GM12875 (cell line): ENCODE data around the gene MOK.

Experiments
- H3K4me3 ChIP-seq: one replicate; pipeline ENCODE4 v1.5.1; 2011; ENCODE audit warnings: low read depth, low read length, control low read depth
- TF ChIP-seq, protein P1 (sequence below): IDR thresholded peaks from 2 replicates; pipeline ENCODE4 v1.5.1; 2011; ENCODE audit warnings: low read depth, mild to moderate bottlenecking, control low read depth, inconsistent platforms, low read length, moderate library complexity, borderline replicate concordance; ENCODE audit not compliant: insufficient read depth

Gene MOK

DNA sequence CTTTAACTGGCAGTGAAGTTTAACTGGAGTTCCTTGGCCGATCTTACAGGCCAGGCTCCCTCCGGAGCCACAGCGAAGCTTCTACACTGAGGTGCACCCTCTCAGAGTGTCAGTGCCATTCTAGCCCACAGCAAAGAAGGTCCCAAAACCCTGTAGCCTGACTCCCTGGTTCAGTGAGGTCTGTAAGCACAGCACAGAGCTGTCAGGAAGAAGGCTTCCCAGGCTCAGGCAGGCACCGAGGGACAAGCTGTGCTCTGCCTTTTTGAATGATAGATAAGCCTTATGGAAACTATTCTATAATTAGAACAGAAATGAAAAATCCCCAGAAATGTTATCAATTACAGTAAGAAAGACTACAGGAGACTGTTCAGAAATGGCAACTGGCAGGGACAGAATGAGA, 40.2 kb downstream of the MOK start:
- H3K4me3 ChIP-seq, result no peak overlapping the region
- TF ChIP-seq, protein P1, sequence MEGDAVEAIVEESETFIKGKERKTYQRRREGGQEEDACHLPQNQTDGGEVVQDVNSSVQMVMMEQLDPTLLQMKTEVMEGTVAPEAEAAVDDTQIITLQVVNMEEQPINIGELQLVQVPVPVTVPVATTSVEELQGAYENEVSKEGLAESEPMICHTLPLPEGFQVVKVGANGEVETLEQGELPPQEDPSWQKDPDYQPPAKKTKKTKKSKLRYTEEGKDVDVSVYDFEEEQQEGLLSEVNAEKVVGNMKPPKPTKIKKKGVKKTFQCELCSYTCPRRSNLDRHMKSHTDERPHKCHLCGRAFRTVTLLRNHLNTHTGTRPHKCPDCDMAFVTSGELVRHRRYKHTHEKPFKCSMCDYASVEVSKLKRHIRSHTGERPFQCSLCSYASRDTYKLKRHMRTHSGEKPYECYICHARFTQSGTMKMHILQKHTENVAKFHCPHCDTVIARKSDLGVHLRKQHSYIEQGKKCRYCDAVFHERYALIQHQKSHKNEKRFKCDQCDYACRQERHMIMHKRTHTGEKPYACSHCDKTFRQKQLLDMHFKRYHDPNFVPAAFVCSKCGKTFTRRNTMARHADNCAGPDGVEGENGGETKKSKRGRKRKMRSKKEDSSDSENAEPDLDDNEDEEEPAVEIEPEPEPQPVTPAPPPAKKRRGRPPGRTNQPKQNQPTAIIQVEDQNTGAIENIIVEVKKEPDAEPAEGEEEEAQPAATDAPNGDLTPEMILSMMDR, result no peak

DNA sequence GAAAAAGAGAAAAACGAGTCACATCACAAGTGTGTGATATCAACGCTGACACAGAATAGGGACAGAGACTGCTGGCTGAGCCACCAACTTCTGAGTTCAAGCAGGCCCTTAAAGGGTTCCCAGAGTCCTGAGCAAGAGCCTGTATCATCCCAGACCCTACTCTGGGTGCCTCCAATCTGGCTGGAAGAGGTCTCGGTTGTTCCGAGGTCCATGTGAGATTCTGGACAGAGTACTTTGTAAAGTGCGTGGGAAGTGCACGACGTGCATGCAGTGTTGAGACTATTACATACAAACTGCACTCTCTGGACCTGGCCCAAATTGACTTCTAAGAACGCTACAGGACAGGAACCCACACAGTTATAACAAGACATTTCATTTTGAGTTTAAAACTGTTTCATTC, 40.6 kb downstream of the MOK start:
- TF ChIP-seq, protein P1, result no peak

DNA sequence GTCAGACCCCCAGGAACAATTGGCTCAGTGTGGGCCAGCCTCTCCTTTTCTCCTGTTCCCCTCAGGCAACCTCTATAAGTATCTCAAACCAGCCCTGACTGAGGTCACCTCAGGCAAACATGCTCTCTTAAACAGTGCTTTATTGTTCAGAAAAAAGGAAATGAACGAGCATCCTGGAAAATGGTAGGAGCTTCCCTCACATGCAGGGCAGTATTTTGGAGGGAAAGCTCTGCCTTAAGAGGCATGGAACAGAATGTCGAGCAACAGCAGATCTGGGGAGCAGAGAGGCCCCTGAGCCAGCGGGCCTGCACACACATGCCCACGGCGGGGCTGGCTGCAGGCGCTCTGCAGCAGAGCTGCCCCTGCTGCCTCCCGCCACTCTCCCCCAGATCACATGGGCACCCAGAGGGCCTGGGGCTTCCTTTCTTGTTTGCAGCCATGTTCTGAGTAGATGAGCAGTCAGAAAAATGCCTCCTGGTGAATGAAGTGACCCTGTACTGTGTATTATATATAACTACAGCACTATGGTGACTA, 42.0 kb downstream of the MOK start:
- H3K4me3 ChIP-seq, result no peak overlapping the region
- TF ChIP-seq, protein P1, result no peak

More for the DNA sequence above, 40.6 kb downstream of the MOK start:
- H3K4me3 ChIP-seq, result no peak overlapping the region

DNA sequence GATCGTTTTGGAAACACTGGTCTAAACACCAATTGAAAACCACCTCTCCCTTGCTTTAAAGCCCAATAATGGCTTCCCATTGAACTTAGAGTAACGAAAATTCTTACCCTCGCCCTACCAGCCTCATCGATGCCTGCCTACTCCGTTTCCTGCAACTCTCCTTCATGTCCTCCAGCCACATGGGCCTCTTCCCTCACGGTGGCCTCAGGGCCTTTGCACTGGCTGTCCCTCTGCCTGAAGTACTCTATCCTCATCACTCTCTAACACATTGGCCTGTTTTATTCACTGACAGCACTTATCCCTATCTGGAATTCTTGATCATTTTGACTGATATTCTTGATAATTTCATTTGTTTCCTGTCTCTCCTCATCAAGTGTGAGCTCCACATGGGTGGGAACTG, 46.8 kb downstream of the MOK start:
- no peak overlapping the region for H3K4me3 ChIP-seq
- TF ChIP-seq, protein P1, result no peak

DNA sequence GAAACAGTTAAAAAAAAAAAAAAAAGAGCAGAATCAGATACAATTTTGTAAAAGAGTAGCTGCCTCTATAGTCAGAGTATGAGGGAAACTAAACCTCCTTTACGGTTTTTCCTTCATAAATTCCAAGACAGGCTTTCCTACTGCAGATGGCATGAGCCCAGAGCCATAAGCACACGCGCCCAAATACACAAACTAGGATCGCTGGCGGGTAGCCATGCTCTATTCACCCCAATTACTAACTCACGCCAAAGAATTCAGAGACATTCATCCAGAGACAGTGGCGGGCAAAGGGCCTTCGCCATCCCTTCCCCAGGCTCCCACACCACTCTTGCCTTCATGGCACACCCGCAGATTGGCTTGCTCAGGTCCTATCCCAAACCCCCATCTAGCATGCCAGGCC, 48.2 kb downstream of the MOK start:
- H3K4me3 ChIP-seq, result no peak overlapping the region

DNA sequence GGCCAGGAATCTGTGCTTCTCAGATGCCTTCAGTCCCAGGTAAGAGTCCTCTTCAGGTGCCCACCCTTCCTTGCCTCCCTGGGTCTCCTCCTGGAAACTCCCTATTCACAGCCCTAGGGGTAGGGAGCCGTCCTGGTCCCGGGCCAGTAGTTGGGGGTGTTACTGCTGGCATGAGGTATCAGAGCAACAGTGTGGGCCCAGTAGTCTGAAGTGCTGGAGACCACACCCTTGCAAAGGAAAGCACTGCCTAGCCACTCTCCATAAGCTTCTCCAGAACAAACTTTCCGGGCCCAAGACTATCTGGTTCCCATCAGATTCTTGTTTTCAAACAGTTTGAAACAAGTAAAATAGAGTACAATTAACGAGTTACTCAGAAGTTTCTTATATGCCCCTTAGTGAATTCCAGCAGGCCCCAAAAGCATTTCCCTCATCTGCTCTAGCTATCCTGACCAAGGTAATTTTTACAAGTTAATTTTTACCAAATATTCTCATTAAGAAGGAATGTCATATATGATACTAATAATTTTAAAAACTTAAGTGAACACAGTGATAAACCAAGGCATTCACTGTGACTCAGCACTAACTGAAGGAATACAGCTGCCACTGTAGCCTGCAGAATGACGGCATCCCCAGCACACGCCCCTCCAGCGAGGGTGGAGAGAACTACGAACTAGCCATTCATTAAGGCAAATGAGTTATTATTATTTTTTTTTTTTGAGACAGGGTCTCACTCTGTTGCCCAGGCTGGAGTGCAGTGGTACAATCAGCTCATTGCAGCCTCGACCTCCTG, 49.4 kb downstream of the MOK start:
- TF ChIP-seq, protein P1, result no peak
- H3K4me3 ChIP-seq, result no peak overlapping the region

More for the DNA sequence above, 48.2 kb downstream of the MOK start:
- TF ChIP-seq, protein P1, result no peak
